GM12891 (cell line): Measurements from ENCODE around the gene TCAIM.

ENCODE experiments used
- DNase-seq: peaks from one replicate; pipeline ENCODE4 v3.0.0; 2011; ENCODE audit warnings: low spot score; ENCODE audit not compliant: insufficient read length
- FAIRE-seq: peaks from 2 replicates; lab custom pipeline; 2011; peaks lifted over from hg19 to GRCh38; lab: Jason Lieb, UNC
- PAX5 ChIP-seq: IDR thresholded peaks from 2 replicates; pipeline ENCODE4 v1.6.1; 2011; ENCODE audit warnings: low read length, moderate library complexity, mild to moderate bottlenecking; ENCODE audit not compliant: insufficient read depth, severe bottlenecking
- POLR2A ChIP-seq: IDR thresholded peaks from 2 replicates; pipeline ENCODE4 v1.6.1; 2011; ENCODE audit warnings: low read depth, low read length, control low read depth
- POLR2AphosphoS5 ChIP-seq: IDR thresholded peaks from 2 replicates; pipeline ENCODE4 v1.6.1; 2011; ENCODE audit warnings: low read depth, low read length, control low read depth
- POU2F2 ChIP-seq: IDR thresholded peaks from 2 replicates; pipeline ENCODE4 v1.6.1; 2011; ENCODE audit warnings: low read depth, mild to moderate bottlenecking, control low read depth, low read length, moderate library complexity
- SPI1 ChIP-seq: IDR thresholded peaks from 2 replicates; pipeline ENCODE4 v1.6.1; 2011; ENCODE audit warnings: low read depth, low read length, control low read depth
- TAF1 ChIP-seq: IDR thresholded peaks from 2 replicates; pipeline ENCODE4 v1.6.1; 2011; ENCODE audit warnings: low read depth, low read length, control low read depth

Gene TCAIM

DNA sequence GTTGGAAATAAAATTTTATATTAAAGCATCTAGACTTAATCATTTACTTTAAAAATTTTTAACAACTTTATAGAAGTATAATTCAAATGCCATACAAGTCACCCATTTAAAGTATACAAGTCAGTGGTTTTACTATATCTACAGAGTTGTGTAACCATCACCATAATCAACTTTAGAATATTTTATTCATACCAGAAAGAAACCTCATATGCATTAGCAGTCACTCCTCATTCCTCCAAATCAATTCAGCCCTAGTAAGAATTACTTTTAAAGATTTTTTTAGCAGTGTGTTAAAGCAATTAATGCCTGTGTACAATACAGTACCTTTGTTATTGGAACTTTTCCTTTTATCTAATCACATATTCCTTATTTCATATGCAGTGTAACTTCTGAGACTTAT, 14.0 kb upstream of the TCAIM start:
- DNase-seq (no peak), FAIRE-seq (no peak)
- no peak for TF ChIP-seq PAX5
- no peak for TF ChIP-seq POU2F2
- TF ChIP-seq POLR2A = no peak
- no peak for TF ChIP-seq SPI1
- no peak for TF ChIP-seq POLR2AphosphoS5
- TF ChIP-seq TAF1 = no peak

GRCh38 chr3:44326019-44326418, 12.5 kb upstream of the TCAIM start:
- TF ChIP-seq POLR2AphosphoS5 = no peak
- TF ChIP-seq TAF1 = no peak
- no peak for TF ChIP-seq SPI1
- TF ChIP-seq PAX5 = no peak
- TF ChIP-seq POU2F2 = no peak
- no peak for TF ChIP-seq POLR2A
- FAIRE-seq = no peak
- DNase-seq = no peak

DNA sequence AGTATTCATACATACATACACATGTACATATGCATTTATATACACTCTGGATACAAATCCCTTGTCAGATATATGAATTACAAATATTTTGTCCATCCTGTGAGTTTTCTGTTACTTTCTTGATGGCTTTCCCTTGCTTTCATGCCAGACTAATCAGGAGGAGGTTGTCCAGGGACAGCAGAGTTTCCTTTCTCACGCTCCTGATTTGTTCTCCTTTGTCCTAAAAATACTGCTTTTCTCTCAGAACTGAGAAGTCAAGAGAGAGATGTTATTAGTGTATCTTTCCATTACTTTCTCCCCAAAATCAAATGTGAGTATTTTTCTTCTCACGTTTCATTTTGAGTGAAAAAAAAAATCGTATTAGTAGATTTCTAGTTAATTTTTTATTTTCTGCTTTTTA, 12.1 kb upstream of the TCAIM start:
- FAIRE-seq (no peak), DNase-seq (no peak)
- TF ChIP-seq TAF1 = no peak
- TF ChIP-seq SPI1 = no peak
- no peak for TF ChIP-seq POLR2AphosphoS5
- no peak for TF ChIP-seq POLR2A
- TF ChIP-seq PAX5 = no peak
- TF ChIP-seq POU2F2 = no peak

DNA sequence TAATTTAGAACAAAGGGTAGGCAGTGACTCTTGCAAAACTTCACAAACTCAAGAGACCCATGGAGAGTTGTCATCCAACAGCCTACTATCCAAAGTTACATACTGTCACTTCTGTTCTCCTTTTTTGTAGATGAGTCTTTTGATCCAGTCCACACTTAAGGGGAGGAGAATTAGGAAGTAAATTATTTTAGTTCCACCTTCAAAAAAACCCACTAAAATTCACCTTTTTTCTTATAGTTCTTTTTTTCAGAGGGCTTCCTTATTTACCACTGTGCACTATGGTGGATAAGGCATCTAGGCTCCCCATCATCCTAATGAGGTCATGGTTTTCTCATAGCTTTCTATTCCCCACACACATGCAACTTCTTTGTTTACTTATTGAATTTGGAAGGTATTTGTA, 8.6 kb upstream of the TCAIM start:
- DNase-seq (no peak), FAIRE-seq (no peak)
- TF ChIP-seq TAF1 (no peak), POLR2AphosphoS5 (no peak), POU2F2 (no peak), POLR2A (no peak), SPI1 (no peak), PAX5 (no peak)

- FAIRE-seq (no peak), DNase-seq (no peak)
- TF ChIP-seq PAX5 (no peak), POLR2A (no peak), SPI1 (no peak), TAF1 (no peak), POU2F2 (no peak), POLR2AphosphoS5 (no peak)
Measured at GRCh38 chr3:44330444-44330843, 8.1 kb upstream of the TCAIM start.

DNA sequence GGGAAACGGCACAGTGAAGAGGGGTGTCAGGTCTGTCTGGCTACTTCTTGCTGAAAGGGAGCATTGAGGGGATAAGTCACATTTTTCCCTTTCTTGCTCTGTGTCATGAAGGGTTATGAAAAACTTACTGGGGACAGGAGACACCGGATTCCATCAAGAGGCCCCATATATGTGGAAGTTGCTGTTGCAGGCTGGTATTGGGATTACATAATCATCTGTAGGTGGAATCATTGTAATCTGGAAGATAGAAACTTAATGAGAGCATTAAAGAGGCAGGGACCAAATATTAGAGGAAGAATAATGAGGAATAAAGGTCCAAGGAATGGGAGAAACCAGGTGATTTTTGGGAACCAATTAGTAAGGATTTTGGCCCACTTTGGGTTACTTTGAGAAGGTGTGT, 4.2 kb upstream of the TCAIM start:
- DNase-seq = no peak
- no peak for TF ChIP-seq TAF1
- TF ChIP-seq POLR2A = no peak
- TF ChIP-seq SPI1 = no peak
- TF ChIP-seq PAX5 = no peak
- no peak for TF ChIP-seq POLR2AphosphoS5
- no peak for TF ChIP-seq POU2F2
- FAIRE-seq = no peak

- DNase-seq = no peak
- TF ChIP-seq TAF1 (no peak), POLR2A (no peak), POLR2AphosphoS5 (no peak), POU2F2 (no peak), SPI1 (no peak), PAX5 (no peak)
- FAIRE-seq = no peak
Measured at GRCh38 chr3:44337248-44337785, 1.2 kb upstream of the TCAIM start.

DNA sequence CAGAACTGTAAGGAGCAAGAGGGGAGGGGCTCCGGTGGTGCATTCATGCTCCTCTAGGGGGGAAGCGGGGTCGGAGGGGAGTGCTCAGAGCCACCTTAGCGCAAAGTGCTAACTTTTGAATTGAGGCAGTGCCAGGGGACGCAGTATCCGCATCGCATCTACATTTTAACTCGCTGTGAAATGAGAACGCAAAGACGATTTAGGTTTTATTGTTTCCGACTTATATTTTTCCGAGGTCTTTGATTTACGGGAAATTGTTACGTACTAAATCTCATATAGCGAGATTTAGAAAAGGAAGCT, 212 bp downstream of the TCAIM start:
- no peak for DNase-seq
- TF ChIP-seq POLR2A (no peak), TAF1 (peak; percentile 74; the same call in 1 of the 2 replicates)
- no peak for FAIRE-seq

- no peak for FAIRE-seq
- TF ChIP-seq POLR2A (no peak), SPI1 (no peak), POU2F2 (no peak), TAF1 (no peak), PAX5 (no peak), POLR2AphosphoS5 (no peak)
- DNase-seq = no peak
Measured at GRCh38 chr3:44339181-44340057, 853 bp downstream of the TCAIM start.

DNA sequence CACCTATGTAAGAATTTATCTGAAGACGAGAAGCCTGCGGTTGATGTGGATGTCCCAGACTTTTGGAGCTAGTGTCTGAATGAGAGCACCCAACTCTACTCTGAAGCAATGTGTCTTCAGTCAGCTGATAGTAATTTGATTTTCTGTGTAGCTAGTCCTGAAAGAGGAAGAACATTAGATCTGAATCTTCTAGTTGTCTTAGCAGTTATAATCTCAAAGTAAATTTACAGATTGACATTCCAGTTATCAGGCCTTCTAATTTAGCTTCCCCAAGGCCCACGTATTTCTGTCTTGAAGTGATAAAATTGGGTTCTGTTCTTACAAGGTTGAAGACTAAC, 1.5 kb downstream of the TCAIM start:
- no peak for FAIRE-seq
- no peak for DNase-seq
- TF ChIP-seq TAF1 (no peak), SPI1 (no peak), POU2F2 (no peak), PAX5 (no peak), POLR2A (no peak), POLR2AphosphoS5 (no peak)
